Activated naive CD8-positive, alpha-beta T cell (primary cell): Measurements from ENCODE around the gene GRAMD1A.

Experiments used
- H3K27ac Mint-ChIP-seq: one replicate; pipeline ENCODE4 v1.8.0; 2021; ENCODE audit warnings: mixed read lengths
- H3K27me3 Mint-ChIP-seq: one replicate; pipeline ENCODE4 v1.8.0; 2021; ENCODE audit warnings: mixed read lengths
- H3K36me3 Mint-ChIP-seq: one replicate; pipeline ENCODE4 v1.8.0; 2021; ENCODE audit warnings: mixed read lengths
- H3K4me1 Mint-ChIP-seq: one replicate; pipeline ENCODE4 v1.8.0; 2021; ENCODE audit warnings: low read depth, mixed read lengths
- H3K4me3 Mint-ChIP-seq: one replicate; pipeline ENCODE4 v1.8.0; 2021; ENCODE audit warnings: mild to moderate bottlenecking, mixed read lengths
- H3K9me3 Mint-ChIP-seq: one replicate; pipeline ENCODE4 v1.8.0; 2021; ENCODE audit warnings: low read depth, mixed read lengths

The GRAMD1A gene

DNA sequence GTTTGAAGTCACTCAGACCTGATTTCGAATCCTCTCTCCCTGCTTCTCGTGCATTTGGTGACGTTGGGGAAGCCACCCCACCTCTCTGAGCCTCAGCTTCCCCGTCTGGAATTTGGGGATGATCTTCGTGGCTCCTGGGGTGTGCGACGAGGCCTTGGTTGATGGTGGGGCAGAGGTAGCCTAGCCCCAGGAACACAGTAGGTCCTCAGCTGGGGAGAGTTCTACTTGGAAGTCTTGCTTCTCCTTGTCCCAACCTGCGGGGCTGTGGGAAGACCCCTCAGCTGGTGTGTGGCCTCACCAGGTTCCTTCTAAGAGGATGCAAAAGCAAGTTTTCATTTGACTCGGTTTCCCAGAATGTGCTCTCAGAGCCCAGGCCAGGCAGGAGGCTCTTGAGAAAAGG lies 54.5 kb downstream of the GRAMD1A start:
- no peak overlapping the region for H3K27ac Mint-ChIP-seq

DNA sequence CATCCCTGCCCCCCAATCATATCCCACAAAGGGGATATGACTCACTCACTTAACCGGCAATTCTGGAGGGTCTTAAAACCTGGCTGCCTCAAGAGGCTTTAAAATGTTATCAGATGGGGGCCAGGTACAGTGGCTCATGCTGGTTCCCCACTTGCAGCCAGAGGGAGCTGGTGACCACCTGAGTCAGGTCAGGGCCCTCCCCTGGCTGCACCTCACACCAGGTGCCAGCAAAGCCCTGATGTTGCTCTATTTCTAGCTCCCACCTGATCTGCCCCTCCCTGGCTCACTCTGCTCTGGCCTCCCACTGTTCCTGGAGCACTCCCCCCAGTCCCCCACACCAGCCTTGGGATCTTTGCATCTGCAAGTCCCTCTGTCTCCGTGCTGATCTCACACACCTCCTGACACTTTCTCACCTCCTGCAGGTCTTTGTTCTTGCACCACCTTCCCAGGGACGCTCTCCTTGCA lies 55.6 kb downstream of the GRAMD1A start:
- no peak overlapping the region for H3K4me3 Mint-ChIP-seq
- no peaks in the 10 kb centered on the region for H3K9me3 Mint-ChIP-seq
- no peak overlapping the region for H3K27ac Mint-ChIP-seq
- no peaks in the 10 kb centered on the region for H3K4me1 Mint-ChIP-seq
- no peaks in the 10 kb centered on the region for H3K27me3 Mint-ChIP-seq
- no peaks in the 10 kb centered on the region for H3K36me3 Mint-ChIP-seq

More for the DNA sequence above, 54.5 kb downstream of the GRAMD1A start:
- Mint-ChIP-seq H3K9me3 (no peaks in the 10 kb centered on the region), H3K4me3 (no peak overlapping the region), H3K4me1 (no peaks in the 10 kb centered on the region), H3K36me3 (no peaks in the 10 kb centered on the region), H3K27me3 (no peaks in the 10 kb centered on the region)

GRCh38 chr19:35056513-35057063 lies 56.5 kb downstream of the GRAMD1A start:
- Mint-ChIP-seq H3K9me3 (no peaks in the 10 kb centered on the region), H3K4me3 (no peak overlapping the region), H3K4me1 (no peaks in the 10 kb centered on the region), H3K27ac (no peak overlapping the region), H3K36me3 (no peaks in the 10 kb centered on the region), H3K27me3 (no peaks in the 10 kb centered on the region)

- Mint-ChIP-seq H3K4me1 (no peaks in the 10 kb centered on the region), H3K36me3 (no peaks in the 10 kb centered on the region), H3K9me3 (no peaks in the 10 kb centered on the region)
Observed at GRCh38 chr19:35058370-35058769, 58.2 kb downstream of the GRAMD1A start.

DNA sequence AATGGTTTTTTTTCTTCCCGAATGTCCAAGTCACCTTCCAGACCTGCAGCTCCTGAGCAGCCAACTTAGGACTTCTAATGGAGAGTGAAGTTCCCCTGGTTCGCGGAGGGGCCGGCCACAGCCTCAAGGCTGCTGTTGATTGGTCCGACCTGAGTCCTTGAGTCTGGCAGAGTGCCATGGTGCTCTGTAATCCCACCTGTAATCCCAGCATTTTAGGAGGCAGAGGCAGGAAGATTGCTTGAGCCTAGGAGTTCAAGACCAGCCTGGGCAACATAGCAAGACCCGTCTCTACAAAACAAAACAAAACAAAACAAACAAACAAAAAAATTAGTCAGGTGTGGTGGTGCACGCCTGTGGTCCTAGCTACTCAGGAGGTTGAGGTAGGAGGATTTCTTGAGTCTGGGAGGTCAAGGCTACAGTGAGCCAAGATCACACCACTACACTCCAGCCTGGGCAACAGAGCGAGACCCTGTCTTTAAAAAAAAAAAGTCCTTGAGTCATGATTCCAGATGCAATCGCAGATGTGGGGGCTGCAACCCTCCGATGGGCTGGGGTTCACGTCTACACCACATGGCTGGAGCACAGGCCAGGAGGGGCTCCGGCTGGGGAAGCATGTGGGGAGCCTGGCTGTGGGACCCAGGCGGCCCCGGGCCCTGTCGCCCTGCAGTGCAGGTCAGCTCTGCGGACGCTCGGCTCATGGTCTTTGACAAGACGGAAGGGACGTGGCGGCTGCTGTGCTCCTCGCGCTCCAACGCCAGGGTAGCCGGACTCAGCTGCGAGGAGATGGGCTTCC lies 59.1 kb downstream of the GRAMD1A start:
- H3K9me3 Mint-ChIP-seq = no peaks in the 10 kb centered on the region
- peaks cover 5% of the 10 kb centered on the region for H3K4me1 Mint-ChIP-seq
- no peak overlapping the region for H3K27ac Mint-ChIP-seq
- no peak overlapping the region for H3K4me3 Mint-ChIP-seq
- no peaks in the 10 kb centered on the region for H3K27me3 Mint-ChIP-seq
- H3K36me3 Mint-ChIP-seq = no peaks in the 10 kb centered on the region

More at GRCh38 chr19:35058370-35058769, 58.2 kb downstream of the GRAMD1A start:
- H3K4me3 Mint-ChIP-seq = no peak overlapping the region
- H3K27ac Mint-ChIP-seq = no peak overlapping the region
- no peaks in the 10 kb centered on the region for H3K27me3 Mint-ChIP-seq

DNA sequence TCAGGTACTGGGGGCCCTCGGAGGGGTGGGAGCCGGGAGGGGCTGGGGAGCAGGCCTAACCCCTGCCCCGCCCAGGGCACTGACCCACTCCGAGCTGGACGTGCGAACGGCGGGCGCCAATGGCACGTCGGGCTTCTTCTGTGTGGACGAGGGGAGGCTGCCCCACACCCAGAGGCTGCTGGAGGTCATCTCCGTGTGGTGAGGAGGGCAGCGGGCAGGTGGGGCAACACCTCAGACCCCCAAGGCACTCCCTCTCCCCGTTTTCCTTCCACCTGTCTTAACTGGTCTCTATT lies 59.6 kb downstream of the GRAMD1A start:
- Mint-ChIP-seq H3K27me3 (no peaks in the 10 kb centered on the region), H3K4me1 (peaks cover 5% of the 10 kb centered on the region), H3K27ac (no peak overlapping the region), H3K4me3 (no peak overlapping the region), H3K9me3 (no peaks in the 10 kb centered on the region), H3K36me3 (no peaks in the 10 kb centered on the region)

GRCh38 chr19:35060160-35060855 lies 60.2 kb downstream of the GRAMD1A start:
- H3K4me3 Mint-ChIP-seq = no peak overlapping the region
- no peaks in the 10 kb centered on the region for H3K27me3 Mint-ChIP-seq
- H3K9me3 Mint-ChIP-seq = no peaks in the 10 kb centered on the region
- peaks cover 5% of the 10 kb centered on the region for H3K4me1 Mint-ChIP-seq
- no peaks in the 10 kb centered on the region for H3K36me3 Mint-ChIP-seq
- no peak overlapping the region for H3K27ac Mint-ChIP-seq

DNA sequence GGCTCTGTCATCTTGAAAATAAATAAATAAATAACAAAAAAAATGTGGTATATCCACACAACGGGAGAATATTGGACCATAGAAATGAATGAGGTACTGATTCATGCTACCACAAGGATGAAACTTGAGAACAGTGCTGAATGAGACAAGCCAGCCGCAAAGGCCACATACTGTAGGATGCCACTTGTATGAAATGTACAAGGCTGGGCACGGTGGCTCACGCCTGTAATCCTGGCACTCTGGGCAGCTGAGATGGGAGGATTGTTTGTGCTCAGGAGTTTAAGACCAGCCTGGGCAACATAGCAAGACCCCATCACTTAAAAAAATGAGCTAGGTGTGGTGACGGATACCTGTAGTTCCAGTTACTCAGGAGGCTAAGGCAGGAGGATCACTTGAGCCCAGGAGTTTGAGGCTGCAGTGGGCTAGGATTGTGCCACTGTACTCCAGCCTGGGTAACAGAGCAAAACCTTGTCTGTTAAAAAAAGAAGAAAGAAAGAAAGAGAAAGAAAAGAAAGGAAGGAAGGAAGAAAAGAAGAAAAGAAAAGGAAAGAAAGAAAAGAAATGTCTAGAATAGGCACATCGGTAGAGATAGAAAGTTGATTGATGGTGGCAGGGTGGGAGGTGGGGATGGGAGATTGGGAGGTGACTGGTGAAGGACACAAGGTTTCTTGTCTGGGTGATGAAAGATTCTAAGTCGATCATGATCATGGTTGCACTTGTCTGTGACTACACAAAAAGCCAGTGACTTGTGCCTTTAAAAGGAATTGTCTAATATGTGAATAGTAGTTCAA lies 61.7 kb downstream of the GRAMD1A start:
- no peaks in the 10 kb centered on the region for H3K9me3 Mint-ChIP-seq
- H3K27ac Mint-ChIP-seq = peak overlapping the region; percentile 34
- H3K4me1 Mint-ChIP-seq = peaks cover 5% of the 10 kb centered on the region
- no peaks in the 10 kb centered on the region for H3K27me3 Mint-ChIP-seq
- H3K4me3 Mint-ChIP-seq = no peak overlapping the region
- no peaks in the 10 kb centered on the region for H3K36me3 Mint-ChIP-seq

- no peak overlapping the region for H3K27ac Mint-ChIP-seq
- no peaks in the 10 kb centered on the region for H3K9me3 Mint-ChIP-seq
- no peak overlapping the region for H3K4me3 Mint-ChIP-seq
- no peaks in the 10 kb centered on the region for H3K36me3 Mint-ChIP-seq
- peaks cover 10% of the 10 kb centered on the region for H3K4me1 Mint-ChIP-seq
- H3K27me3 Mint-ChIP-seq = no peaks in the 10 kb centered on the region
Observed at GRCh38 chr19:35062942-35063341, 62.8 kb downstream of the GRAMD1A start.

- no peak overlapping the region for H3K4me3 Mint-ChIP-seq
- peaks cover 10% of the 10 kb centered on the region for H3K4me1 Mint-ChIP-seq
- H3K9me3 Mint-ChIP-seq = no peaks in the 10 kb centered on the region
- H3K36me3 Mint-ChIP-seq = no peaks in the 10 kb centered on the region
- peak overlapping the region; percentile 79 for H3K27ac Mint-ChIP-seq
- H3K27me3 Mint-ChIP-seq = no peaks in the 10 kb centered on the region
Observed at GRCh38 chr19:35063940-35064818, 64.1 kb downstream of the GRAMD1A start.

DNA sequence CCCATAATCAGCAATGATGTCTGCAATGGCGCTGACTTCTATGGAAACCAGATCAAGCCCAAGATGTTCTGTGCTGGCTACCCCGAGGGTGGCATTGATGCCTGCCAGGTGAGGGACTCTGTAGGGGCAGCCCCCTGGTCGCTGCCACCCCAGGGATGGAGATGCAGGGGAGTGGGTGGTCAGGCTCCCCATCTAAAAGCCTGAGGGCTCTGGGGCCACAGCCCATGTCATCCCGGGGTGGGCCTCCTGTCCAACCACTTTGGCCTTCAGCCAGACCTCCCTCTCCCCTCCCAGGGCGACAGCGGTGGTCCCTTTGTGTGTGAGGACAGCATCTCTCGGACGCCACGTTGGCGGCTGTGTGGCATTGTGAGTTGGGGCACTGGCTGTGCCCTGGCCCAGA lies 65.5 kb downstream of the GRAMD1A start:
- Mint-ChIP-seq H3K36me3 (no peaks in the 10 kb centered on the region), H3K9me3 (no peaks in the 10 kb centered on the region), H3K4me3 (no peak overlapping the region), H3K4me1 (peaks cover 10% of the 10 kb centered on the region), H3K27me3 (no peaks in the 10 kb centered on the region), H3K27ac (no peak overlapping the region)

- H3K36me3 Mint-ChIP-seq = no peaks in the 10 kb centered on the region
- peaks cover 10% of the 10 kb centered on the region for H3K4me1 Mint-ChIP-seq
- no peak overlapping the region for H3K4me3 Mint-ChIP-seq
- H3K27me3 Mint-ChIP-seq = no peaks in the 10 kb centered on the region
- no peaks in the 10 kb centered on the region for H3K9me3 Mint-ChIP-seq
- no peak overlapping the region for H3K27ac Mint-ChIP-seq
Observed at GRCh38 chr19:35066121-35066520, 66.0 kb downstream of the GRAMD1A start.

DNA sequence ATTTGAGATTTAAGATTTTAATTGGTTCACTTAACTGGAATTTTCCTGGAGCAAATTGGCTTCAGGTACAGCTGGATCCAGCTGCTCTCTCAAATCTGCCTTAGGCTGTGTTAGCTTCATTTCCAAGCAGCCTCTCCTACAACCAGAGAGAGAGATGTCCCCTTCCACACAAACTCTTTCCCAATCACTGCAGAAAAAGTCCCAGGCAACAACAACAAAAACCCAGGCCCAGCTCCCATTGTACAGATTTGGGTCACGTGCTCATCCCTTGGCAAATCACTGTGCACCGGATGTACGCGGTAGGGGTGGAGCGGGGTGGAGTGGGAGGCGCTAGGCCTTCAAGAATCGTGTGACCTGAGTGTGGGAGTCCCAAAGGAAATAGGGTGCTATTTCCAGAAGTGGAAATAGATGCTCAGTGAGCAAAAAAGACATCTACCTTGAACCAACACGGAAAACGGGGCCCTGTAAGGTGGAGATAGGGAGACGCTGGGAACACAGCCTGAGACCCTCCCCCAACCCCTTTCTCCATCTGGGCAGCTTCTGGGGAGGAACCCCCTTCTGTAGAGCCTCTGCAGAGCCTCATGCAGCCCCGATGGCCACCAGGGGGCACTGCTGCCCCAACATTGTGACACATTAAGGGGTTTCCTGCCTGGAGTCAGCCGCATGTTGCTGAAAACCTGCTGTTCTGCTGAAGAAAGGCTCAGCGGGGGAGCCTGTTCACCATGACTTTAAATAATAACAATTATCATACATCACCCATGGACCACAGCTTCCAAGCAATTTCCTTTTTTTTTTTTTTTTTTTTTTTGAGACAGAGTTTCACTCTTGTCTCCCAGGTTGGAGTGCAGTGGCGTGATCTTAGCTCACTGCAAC lies 66.8 kb downstream of the GRAMD1A start:
- Mint-ChIP-seq H3K4me3 (no peak overlapping the region), H3K27ac (peak overlapping the region; percentile 50), H3K36me3 (no peaks in the 10 kb centered on the region), H3K27me3 (no peaks in the 10 kb centered on the region), H3K4me1 (peaks cover 10% of the 10 kb centered on the region), H3K9me3 (no peaks in the 10 kb centered on the region)
